Measurements from ENCODE around the gene TCERG1.
A peak's percentile ranks its signal among the peaks of the same experiment; 100 is the strongest.

TCERG1 gene

DNA sequence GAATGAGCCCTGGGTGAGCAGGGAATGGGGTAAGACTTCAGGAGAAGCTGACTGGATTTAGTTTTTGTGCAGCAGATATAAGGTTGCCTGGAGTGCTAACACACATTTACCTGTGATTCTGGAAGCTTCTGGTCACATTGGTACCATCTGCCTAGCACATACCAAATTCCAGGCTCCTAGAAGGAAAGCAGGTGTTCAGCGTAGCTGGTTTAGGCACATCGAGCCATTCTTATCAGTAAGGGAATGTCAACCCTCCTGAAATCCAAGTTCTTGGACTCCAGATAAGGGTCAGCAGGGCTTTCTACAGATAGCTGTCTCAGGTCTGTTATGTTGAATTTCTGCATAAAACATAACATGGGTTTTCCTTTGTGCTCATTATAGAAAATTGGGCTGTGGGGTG, 10.3 kb downstream of the TCERG1 start:
- no peak for DNase-seq (ENCODE audit: low spot score)

DNA sequence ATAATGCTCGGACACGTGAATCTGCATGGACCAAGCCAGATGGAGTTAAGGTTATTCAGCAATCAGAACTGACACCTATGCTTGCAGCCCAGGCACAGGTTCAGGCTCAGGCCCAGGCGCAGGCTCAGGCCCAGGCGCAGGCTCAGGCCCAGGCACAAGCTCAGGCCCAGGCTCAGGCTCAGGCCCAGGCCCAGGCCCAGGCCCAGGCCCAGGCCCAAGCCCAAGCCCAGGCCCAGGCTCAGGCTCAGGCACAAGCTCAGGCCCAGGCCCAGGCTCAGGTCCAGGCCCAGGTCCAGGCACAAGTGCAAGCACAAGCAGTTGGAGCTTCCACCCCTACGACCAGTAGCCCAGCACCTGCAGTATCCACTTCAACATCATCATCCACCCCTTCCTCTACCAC, 11.8 kb downstream of the TCERG1 start:
- DNase-seq (ENCODE audit: low spot score): no peak

DNA sequence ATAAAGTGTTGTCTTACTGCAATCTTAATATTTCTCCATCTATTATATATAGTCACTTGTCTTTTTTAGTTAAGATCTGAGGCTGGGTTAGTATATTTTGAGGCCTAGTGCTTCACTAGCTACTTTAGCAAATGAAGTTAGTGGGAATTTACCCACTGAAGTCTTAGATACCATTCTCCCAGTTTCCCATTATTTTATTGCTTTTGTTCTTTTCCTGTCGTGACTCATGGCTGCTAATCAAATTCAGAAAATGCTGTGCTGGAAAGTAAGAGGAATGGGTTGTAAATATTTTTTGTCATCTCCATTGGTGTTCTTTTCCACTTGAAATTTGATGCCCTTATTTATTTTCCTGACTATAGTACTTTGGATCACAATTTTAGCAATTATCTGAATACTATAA, 14.2 kb downstream of the TCERG1 start:
- DNase-seq (ENCODE audit: low spot score): no peak

DNA sequence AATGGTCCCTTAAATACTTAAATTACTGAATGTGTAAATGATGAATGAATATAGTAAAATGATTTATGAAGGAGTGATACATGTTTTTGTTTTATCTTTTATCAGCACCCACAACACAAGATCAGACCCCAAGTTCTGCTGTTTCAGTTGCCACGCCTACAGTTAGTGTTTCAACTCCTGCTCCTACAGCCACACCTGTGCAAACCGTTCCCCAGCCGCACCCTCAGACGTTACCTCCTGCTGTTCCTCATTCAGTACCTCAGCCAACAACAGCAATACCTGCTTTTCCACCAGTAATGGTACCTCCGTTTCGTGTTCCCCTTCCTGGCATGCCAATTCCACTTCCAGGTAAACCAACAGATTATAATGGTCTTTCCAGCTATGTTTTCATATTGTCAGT, 16.3 kb downstream of the TCERG1 start:
- no peak for DNase-seq (ENCODE audit: low spot score)

DNA sequence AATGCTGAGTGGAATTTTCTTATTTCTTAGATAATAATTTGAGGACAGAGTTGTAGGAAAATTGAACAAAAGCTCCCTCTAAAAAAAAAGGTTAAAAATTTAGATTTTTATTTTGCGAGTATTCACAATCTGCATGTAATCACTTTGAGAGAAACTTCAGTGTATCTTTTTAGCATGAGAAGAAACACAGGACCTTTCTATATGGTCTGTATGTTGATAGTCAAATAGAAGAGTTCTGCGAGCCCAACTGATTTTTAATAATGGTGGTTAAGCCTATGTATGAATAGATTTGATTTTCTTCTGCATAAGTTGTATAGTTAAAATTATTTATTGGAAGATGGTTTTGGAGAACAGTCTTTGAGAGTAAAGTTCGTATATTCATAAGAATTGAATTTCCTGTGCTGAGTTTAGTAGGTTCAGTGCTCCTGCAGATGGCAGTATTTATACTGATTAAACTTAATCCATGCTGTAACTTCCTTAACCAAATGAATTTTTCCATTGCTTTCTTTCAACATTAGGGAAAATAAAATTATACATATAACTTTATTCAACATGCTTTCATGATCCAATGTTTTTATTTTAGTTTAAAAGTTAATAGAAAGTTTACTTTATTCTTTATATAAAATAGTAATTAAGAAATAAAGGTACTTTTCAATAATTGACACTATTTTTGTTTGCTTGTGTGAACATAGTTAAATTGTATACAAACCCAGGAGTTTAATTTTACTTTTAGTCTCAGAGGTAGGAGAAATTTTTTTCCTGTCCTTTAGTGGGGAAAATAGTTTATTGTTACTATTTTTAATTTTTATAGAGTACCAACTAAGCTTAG, 19.6 kb downstream of the TCERG1 start:
- peak; percentile 8 for DNase-seq (ENCODE audit: low spot score)

DNA sequence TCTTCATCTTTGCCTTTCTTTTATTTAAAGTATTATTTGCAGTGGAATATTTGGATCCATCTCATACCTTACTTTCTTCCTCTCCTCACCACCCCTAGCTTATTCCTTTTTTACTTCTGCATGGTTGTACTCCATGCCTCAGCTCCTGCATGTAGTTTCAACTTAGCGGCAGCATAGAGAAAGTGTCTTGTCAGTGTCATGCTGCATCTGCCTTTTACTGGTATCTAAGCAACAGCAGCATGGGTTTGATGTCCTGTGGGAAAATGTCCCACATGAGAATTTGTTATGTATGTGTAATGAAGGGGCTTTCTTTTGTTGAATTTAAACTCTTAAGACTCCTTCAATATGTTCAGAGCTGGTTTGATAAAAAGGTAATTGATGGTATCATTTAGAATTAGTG, 20.6 kb downstream of the TCERG1 start:
- no peak for DNase-seq (ENCODE audit: low spot score)

DNA sequence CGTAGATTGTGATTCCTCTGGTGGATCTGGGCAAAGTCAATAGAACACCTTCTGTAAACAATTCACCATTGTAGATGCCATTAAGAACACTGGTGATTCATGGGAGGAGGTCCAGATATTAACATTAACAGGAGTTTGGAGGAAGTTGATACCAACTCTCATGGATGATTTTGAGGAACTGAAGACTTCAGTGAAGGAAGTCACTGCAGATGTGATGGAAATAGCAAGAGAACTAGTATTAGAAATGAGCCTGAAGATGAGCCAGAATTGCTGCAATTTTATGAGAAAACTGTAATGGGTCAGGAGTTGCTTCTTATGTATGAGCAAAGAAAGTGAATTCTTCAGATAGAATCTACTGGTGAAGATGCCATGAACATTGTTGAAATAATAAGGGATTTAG, 26.9 kb downstream of the TCERG1 start:
- no peak for DNase-seq (ENCODE audit: low spot score)

DNA sequence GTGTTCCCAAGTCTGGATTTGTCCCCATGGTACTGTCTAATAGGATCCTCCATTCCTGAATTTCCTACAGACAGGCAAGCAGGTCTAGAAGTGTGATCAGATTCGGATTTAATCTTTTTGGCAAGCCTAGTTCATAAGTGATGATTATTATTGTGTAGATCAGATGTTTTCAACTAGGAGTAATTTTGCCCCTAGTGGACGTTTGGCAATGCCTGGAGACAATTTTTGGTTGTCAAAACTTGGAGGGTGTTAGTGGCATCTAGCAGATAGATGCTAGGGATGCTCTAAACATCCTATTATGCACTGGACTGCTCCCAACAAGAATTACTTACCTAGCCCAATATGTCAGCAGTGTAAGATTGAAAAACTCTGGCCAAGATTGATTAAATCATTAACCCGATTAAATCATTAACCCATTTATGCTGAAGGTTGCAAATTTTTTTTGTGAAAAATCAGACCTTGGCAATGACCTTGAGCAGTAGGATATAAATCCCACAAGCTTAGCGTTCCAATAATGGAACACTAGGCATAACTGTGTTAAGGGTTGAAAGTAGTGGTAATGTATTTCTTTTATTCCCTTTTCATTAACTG, 28.2 kb downstream of the TCERG1 start:
- DNase-seq (ENCODE audit: low spot score): no peak

DNA sequence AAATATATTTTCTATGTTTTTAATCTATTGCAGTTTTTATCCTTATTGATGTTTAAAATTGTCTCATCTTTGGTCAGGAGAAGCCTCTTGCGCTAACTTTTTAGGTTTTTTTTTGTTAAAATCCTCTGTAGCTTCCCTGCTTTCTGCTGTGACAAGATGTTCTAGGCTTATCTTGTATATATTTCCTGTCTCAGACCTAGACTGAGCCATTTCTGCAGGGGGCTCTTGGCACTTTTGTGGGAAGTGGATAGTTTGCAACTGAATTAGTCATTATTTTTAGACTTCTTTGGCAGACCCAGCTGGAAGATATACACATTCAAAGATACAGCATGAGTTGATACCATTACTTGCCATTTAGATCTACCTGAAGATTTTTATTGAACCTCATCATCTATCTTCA, 28.8 kb downstream of the TCERG1 start:
- no peak for DNase-seq (ENCODE audit: low spot score)

DNA sequence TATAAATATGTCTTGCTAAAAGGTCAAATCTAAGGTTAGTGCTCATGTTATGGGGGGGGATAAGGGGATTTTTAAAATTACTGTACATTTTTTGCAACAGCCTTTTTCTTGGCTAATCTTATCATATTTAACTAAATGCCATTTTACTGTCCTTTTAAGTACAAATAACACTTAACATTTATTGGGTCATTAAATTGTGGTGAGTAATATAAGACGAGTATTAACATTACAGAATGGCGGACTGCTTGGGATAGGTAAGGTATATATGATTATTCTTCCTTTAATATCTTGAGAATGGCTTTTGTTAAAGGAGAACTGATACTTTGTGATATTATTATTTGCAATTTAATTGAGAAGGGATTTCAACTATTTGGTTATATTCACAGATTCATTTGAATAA, 35.6 kb downstream of the TCERG1 start:
- no peak for DNase-seq (ENCODE audit: low spot score)

DNA sequence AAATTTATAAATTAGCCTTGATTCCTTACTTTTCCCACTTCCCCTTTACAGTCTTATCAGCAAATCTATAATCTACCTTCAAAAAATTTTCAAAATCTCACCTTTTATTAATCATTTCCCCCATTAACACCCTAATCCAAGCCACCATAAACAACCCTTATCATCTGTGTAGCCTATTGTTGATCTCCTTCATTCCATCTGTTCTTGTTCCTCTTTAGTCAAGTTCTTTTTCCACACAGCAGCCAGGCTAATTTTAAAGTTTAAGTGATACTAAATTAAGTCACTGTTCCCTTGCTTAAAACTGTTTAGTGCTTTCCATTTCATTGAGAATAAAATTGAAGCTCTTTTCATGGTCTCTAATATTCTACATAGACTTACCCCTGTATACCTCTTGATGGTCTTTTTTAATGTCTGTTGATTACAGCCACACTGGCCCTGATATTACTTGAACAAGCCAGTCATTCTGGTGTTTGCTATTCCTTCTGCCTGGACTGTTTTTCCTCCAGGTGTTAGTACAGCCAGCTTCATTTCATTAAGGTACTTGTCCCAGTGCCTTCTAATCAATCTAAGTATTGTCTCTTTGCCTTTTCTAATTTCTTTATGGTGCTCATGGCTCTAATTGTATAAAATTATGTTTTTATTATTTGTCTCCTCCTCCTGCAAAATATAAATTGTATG, 37.7 kb downstream of the TCERG1 start:
- no peak for DNase-seq (ENCODE audit: low spot score)

DNA sequence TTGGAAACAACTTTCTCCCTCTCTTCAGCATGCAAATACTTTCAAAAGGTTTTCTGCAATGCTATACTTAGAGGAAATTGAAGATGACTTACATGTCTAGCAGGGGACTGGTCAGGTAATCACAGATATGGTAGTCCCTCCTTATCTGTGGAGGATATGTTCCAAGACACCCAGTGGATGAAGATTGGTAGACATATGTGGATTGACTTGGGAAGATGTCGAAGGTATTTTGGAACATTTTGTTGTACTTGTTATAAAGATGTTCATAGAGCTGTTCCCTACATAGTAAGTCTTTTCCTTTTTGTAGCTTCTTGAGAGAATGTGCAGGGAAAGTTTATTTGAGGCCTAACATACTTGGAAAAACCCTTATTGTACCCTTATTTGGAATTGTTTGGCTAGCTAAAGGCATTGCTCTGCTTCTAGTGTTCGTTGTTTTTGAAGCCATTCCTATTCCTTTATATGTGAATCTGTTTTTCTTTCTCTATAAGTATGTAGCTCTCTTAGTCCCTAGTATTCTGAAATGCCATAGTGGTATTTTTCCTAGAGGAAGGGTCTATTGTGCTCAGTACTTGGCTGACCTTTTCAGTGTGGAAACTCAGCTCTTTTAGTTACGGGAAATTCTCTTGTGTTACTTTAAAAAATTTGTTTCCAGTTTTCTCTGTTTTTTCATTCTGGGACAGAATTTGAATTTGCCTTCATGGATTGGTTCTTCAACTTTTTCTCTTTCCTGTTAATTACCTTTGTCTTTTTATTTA, 43.1 kb downstream of the TCERG1 start:
- DNase-seq (ENCODE audit: low spot score): no peak

DNA sequence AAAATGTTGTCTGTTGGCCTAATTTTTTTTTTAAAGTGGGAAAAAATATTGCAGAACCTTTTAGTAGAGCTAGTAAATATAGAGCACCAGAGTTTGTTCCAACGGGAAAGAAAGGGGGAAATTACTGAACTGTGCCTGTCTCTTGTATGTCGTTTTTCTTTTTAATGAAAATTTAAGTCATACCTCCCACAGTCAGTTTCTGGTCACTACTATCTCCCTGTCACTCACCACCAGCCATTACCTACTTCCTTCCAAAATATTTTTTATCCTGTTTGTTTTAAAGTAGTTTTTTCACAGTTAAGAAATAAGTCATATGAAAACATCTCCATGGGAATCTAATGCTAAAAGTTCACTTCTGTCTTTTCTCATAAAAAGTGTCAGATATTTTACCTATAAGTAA, 47.5 kb downstream of the TCERG1 start:
- DNase-seq (ENCODE audit: low spot score): no peak

DNA sequence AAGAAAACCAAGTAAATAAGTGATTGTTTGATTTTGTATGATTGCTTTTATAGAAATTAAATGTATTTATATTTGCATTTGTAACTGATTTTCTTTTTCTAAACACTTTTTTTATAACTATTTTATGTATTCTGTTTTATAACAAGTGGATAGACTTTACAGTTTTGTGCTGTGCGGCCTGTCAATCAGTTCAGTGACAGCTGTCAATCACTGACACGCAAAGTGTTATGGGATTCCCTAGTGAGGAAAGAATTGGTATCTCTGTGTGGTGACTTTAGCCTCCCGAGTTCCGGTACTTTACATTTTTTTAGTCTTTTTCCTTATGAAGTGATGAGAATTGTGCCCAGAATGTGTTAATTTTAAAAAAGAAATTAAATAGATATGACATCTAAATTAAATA, 52.5 kb downstream of the TCERG1 start:
- DNase-seq (ENCODE audit: low spot score): no peak

DNA sequence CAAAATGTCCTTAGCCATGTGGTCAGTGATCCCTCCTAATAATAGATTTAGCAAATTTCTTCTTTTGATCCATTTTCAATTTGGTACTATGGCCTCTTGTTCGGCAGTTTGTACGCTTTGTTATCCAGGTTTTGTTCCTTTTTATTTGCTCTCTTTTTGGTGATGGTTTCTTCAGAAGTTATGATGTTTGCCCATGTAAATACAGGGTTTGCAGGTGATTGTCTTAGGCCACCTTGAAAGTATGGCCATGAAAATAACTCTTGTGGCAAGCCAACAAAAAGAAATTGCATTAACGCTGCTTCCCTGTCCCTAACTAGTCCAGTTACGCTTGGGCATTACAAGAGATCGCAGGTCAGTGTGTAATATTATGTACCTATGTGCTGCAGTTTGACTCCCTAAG, 60.3 kb downstream of the TCERG1 start:
- no peak for DNase-seq (ENCODE audit: low spot score)

DNA sequence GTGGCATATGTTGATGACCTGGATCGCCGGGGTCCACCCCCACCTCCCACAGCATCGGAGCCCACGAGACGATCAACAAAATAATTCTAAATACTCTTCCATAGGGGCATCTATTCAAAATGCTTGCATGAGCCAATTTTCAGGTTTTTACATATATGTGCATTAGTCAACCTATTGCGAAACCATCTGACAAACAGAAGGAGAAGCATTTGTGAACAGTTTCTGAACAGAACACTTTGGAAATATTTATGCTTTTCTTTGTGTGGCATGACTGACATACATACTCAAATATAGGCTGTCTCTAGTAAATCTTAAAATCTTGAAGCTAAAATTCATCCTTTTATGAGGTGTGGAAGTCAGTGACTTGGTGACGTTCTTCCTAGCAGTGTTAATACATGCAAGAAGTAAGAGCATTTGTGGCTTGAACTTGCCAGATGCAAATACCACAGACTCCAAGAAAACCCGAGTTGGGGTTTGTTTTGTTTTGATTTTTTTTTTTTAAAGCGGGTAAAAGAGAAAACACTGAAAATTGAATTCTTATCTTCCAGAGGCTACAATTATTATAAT, 63.5 kb downstream of the TCERG1 start:
- DNase-seq (ENCODE audit: low spot score): no peak

DNA sequence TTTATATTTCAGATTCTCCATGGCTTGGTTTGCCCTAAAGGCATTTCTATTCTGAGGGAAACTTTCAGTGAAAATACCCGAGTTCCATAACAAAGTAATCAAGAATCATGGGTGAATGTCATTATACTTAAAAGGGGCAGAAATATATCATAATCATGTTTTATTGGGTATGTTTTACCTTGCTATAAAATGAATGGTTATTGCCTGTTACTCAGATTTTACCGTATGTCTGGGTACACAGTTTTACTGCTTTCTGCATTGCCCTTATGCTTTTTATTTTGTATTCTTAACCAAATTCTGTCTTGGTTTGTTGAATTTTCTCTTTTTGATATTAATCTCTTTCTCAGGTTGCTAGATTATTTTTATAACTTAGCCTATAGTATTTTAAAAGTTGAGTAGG, 66.3 kb downstream of the TCERG1 start:
- DNase-seq (ENCODE audit: low spot score): no peak

DNA sequence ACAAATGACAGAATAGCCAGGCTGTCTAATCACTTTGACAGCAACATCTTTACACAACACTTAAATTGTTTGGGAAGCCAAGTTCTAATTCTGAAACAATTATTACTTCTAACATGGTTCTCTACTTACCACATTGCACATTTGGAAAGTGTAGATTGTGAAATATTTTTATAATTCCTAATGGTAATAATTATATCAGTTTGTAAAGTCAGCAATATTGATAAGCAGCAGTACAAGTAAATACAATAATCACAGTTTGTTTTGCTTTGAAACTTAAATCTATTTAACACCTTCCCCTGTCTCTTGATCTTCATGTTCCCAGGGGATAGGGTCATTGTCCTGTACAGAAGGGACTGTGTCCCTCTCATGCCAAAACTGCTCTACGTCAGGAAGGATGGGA, 67.4 kb downstream of the TCERG1 start:
- DNase-seq (ENCODE audit: low spot score): no peak

DNA sequence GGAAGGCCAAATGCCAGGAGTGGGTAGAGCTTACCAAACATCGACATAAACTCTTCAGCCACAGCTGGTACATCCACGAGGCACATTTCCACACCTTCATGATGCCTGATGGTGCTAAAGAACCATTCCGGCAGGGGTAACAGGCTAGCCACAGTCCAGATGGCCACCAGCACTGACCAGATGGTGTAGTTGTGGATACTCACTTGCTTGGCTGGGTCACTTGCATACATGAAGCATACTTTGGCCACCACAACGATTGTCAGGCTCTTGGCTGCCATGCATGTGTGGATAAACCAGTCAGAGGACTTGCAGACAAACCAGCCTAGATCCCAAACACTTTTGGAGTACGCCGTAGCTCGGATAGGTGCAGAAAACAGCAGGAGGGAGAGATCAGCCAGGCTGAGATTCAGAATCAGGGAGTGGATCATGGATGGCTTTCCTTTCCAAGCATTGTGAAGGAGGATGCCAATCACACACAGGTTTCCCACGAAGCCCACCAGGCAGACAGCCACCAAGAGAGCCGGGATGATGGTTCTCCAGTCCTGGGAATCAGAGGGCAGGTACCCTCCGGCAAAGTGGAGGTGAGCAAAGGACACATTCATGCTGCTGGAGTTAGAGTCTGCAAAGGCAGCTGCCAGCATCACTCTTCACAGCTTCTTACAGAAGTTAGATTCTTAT, 68.5 kb downstream of the TCERG1 start:
- no peak for DNase-seq (ENCODE audit: low spot score)

DNA sequence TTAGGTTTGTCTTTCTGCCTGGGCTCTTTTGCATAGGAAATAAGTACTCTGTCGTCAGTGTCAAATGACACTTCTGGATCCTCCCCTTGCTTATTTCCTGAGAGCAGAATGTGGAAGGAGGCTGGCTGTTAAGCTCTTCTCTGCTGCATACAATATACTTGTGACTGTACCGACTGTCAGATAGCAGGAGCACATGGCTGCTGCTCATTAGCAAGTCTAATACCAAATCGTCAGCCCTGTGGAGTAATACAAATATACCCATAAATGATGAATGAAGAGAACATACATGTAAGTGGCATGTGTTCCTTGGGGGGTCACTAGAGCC, 69.0 kb downstream of the TCERG1 start, which contains the start of gene GPR151:
Gene GPR151, minus strand, starts transcription at position 40 of the 325 bp plus-strand sequence. CDS start 77 bp downstream, outside the sequence.
- peak; percentile 19 for DNase-seq (ENCODE audit: low spot score)

DNA sequence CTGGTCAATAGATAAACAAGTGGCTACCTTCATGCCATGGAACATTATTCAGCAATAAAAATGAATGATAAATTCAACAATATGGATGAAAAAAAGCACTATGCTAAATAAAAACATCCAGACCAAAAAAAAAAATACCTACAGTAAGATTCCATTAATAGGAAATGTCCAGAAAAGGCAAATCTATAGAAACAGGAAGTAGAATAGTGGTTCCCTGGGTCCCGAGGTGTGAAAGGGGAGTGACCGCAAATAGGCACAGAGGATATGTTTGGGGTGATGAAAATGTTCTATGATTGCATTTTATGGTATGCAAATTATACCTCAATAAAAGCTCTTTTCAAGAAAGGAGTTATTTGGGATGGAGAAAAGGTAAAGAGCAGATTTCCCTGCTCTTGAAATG, 72.4 kb downstream of the TCERG1 start:
- no peak for DNase-seq (ENCODE audit: low spot score)

DNA sequence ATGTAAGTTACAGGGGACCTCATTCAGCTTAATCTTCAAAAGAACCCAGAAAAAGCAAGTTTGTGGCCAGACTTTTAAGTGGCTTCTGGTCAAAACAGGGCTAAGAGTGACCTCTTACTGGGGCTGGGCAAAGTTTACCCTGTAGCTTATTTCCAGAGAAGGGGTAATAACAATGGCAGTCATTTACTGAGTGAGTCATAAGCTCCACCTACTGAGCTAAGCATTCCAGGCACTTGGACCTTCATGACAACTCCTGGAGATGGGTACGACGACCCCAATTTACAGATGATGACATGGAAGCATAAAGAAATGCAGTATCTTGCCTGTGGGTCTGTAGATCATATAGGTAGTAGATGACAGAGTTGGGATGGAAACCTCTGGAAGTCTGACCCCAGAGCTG, 73.6 kb downstream of the TCERG1 start:
- DNase-seq (ENCODE audit: low spot score): no peak

Data from putamen (tissue), 1 donor.